ENCODE measurements around the gene SLC7A1. TPM values are rescaled to one million over a fixed set of nuclear protein-coding genes. Genes with fewer than 3 reads are reported as not detected.

The SLC7A1 gene
- total and polyA plus RNA-seq, 2 experiments from 2014 or later = 23.0 to 74.7 TPM

- TF ChIP-seq EZH2 (IDR thresholded peaks at IDR 0.05; ENCODE audit: low read depth, unreplicated experiment) = no peak
- TF ChIP-seq REST (IDR thresholded peaks at IDR 0.05; ENCODE audit: unreplicated experiment) = no peak
- no peak for TF ChIP-seq ZNF331 (CRISPR knock-in tag; IDR thresholded peaks at IDR 0.05; ENCODE audit: low read depth)
- no peak for TF ChIP-seq ETS1 (IDR thresholded peaks at IDR 0.05)
- no peak for TF ChIP-seq EZH2phosphoT487 (IDR thresholded peaks at IDR 0.05; ENCODE audit: unreplicated experiment)
- TF ChIP-seq CREB1 (CRISPR knock-in tag; IDR thresholded peaks at IDR 0.05; ENCODE audit: low read depth) = no peak
- TF ChIP-seq NANOG (IDR thresholded peaks at IDR 0.05; ENCODE audit: borderline replicate concordance) = no peak
Measured at GRCh38 chr13:29490561-29490885, 105.0 kb downstream of the SLC7A1 start (continued).

GRCh38 chr13:29489650-29490560, 105.6 kb downstream of the SLC7A1 start:
- no peak for TF ChIP-seq CREB1 (CRISPR knock-in tag; IDR thresholded peaks at IDR 0.05; ENCODE audit: low read depth)
- no peak for TF ChIP-seq NANOG (IDR thresholded peaks at IDR 0.05; ENCODE audit: borderline replicate concordance)
- TF ChIP-seq ETS1 (IDR thresholded peaks at IDR 0.05) = no peak
- TF ChIP-seq REST (IDR thresholded peaks at IDR 0.05; ENCODE audit: unreplicated experiment) = no peak
- TF ChIP-seq CTCF (conservative IDR thresholded peaks at IDR 0.05; ENCODE audit: low read depth in 2 of 2) = no peak
- TF ChIP-seq POLR2AphosphoS5 (IDR thresholded peaks at IDR 0.05; ENCODE audit: low read depth) = no peak
- no peak for TF ChIP-seq ZNF114 (CRISPR knock-in tag; IDR thresholded peaks at IDR 0.05)
- TF ChIP-seq EZH2 (IDR thresholded peaks at IDR 0.05; ENCODE audit: low read depth, unreplicated experiment) = no peak
- no peak for DNase-seq (ENCODE audit: low spot score)
- Histone ChIP-seq H3K27me3 (ENCODE audit: insufficient read depth) (no peaks in the 10 kb centered on the region), H3K27ac (ENCODE audit: low read depth) (no peak overlapping the region), H3K36me3 (ENCODE audit: insufficient read depth) (no peaks in the 10 kb centered on the region), H3K4me1 (ENCODE audit: insufficient read depth) (peaks cover 7% of the 10 kb centered on the region; the same call in 1 of the 2 replicates), H3K4me2 (no peak overlapping the region), H3F3A (replicated peaks; ENCODE audit: low read depth) (no peaks in the 10 kb centered on the region), H3K4me3 (no peak overlapping the region), H3K79me2 (replicated peaks; ENCODE audit: insufficient read depth) (no peaks in the 10 kb centered on the region), H4K20me1 (replicated peaks; ENCODE audit: insufficient read depth) (no peaks in the 10 kb centered on the region), H3K9me2 (ENCODE audit: insufficient read depth) (no peaks in the 10 kb centered on the region), H2AFZ (no peak overlapping the region)
- H3K27ac Mint-ChIP-seq = no peak overlapping the region
- peaks cover 4% of the 10 kb centered on the region for H3K27me3 Mint-ChIP-seq (ENCODE audit: insufficient read depth, low read depth, poor library complexity)
- H3K9me3 Mint-ChIP-seq = no peaks in the 10 kb centered on the region
- H3K36me3 Mint-ChIP-seq (ENCODE audit: low read depth) = no peaks in the 10 kb centered on the region
- no peak overlapping the region for H3K4me3 Mint-ChIP-seq
- H3K4me1 Mint-ChIP-seq = peaks cover 31% of the 10 kb centered on the region
- ATAC-seq = no peak
